Thyroid gland (tissue), 4 donors: ENCODE measurements around the gene KIAA1671. TPM values are rescaled to one million over a fixed set of nuclear protein-coding genes. Genes with fewer than 3 reads are reported as not detected.

Source experiments
- DNase-seq, 2 donors: peaks; one replicate each; pipeline ENCODE4 v3.0.0-alpha.2; 2019
- H3K27ac ChIP-seq, 3 donors: fragments of 200-600 bp; sonication (generic); 1 replicate in 2 of 3; 2 replicates in 1 of 3; pipeline ENCODE4 v1.5.1; 2016 to 2019; ENCODE audit warnings: mild to moderate bottlenecking in 1 of 3, moderate library complexity in 1 of 3
- H3K27me3 ChIP-seq: fragments of 200-600 bp; sonication (generic); one replicate; pipeline ENCODE4 v1.5.1; 2019
- H3K36me3 ChIP-seq, 2 donors: fragments of 200-600 bp; sonication (generic); one replicate each; pipeline ENCODE4 v1.5.1; 2016 to 2019
- H3K4me1 ChIP-seq, 2 donors: fragments of 200-600 bp; sonication (generic); one replicate each; pipeline ENCODE4 v1.5.1; 2017 to 2019
- H3K4me3 ChIP-seq, 3 donors: fragments of 200-600 bp; sonication (generic); replicated peaks in 1 of 3; 1 replicate in 2 of 3; 2 replicates in 1 of 3; pipeline ENCODE4 v1.5.1; 2016; ENCODE audit warnings: mild to moderate bottlenecking in 1 of 3
- H3K9me3 ChIP-seq: fragments of 200-600 bp; sonication (generic); one replicate; pipeline ENCODE4 v1.5.1; 2017
- POLR2A ChIP-seq, 2 donors: fragments of 450-650 bp; IDR thresholded peaks; one replicate each; pipeline ENCODE4 v1.6.1; 2017; ENCODE audit warnings: antibody characterized with exemption in 2 of 2, mild to moderate bottlenecking in 2 of 2, moderate library complexity in 1 of 2
- WGBS, 2 donors: methylation state at CpG; one replicate each; pipeline ENCODE4 v1.1.5; 2017; 5-methylcytosine and 5-hydroxymethylcytosine counted together
- intact Hi-C: fragments of 100-400 bp; cut with DNase I; formaldehyde crosslinking; loops from one replicate; pipeline ENCODE4 v1.15.1; 2023
- total RNA-seq, 4 donors: library from RNA; depleted of rRNA; stranded (reverse); fragments of >200 nt; gene quantifications; one replicate each; pipeline ENCODE4 v1.2.3, GENCODE V29; 2016
- TF ChIP-seq, protein P1 (sequence below), 6 experiments: fragments of 200-600 bp in 3 of 6; fragments of 450-650 bp in 3 of 6; sonication (generic) in 3 of 6; IDR thresholded peaks; one replicate each; pipeline ENCODE4 v1.5.1; 2016 to 2019; ENCODE audit warnings: antibody characterized with exemption in 6 of 6, mild to moderate bottlenecking in 2 of 6, inconsistent platforms in 1 of 6, moderate library complexity in 1 of 6

Gene KIAA1671
- total RNA-seq, 4 donors from 2014 or later: 63.2 to 111 (median 79.7) TPM

DNA sequence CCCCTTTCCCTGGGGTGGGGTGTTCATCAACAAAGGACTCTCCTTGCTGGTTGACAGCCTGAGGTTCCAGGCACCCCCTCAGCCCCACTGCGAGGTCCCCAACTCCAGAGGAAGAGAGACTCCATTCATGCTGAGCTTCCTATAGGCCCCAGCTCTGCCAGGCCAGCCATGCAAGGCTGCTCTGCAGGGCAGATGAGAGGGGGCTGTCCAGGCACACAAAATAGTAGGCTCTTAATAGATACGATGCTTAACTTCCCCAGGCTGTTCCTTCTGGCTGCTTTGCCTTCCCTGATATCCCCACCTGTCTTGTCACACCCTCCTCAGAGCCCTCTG lies 202.1 kb downstream of the KIAA1671 start:
- 8 to 10% methylated on average over 2 of the region's 2 CpGs for WGBS, 2 donors
- Histone ChIP-seq H3K27ac (peak overlapping the region; percentile 40 to 70 (median 64)), H3K4me1 (peaks cover 18 to 26% of the 10 kb centered on the region in 2 donors), H3K36me3 (no peaks in the 10 kb centered on the region), H3K4me3 (no peak overlapping the region), H3K9me3 (no peaks in the 10 kb centered on the region), H3K27me3 (no peaks in the 10 kb centered on the region)
- TF ChIP-seq POLR2A (IDR thresholded peaks at IDR 0.05): no peak
- intact Hi-C loops: no loop called here
- no peak for DNase-seq

DNA sequence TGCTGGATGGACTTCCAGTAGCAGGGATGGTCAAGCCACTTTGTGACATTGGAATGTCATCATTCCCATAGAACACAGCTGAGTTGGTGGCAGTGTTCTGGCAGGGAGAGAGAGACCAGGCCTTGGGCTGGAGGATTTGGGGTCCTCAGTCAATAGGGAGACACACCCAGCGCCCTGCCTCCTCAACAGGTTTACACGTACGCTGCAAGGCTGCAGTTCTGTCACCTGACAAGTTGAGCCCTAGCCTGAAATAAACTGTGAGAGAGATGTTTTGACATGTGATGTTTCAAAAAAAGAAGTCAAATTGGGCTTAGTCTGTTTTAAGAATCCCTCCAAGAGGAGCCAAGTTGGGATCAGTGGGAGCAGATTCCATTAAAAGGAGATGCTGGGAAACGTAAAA lies 204.2 kb downstream of the KIAA1671 start:
- no peak for DNase-seq
- H3K4me1 ChIP-seq: peaks cover 25 to 34% of the 10 kb centered on the region in 2 donors
- WGBS, 2 donors: 90 to 91% methylated on average over 4 of the region's 4 CpGs
- no peak for TF ChIP-seq POLR2A (IDR thresholded peaks at IDR 0.05)
- TF ChIP-seq, protein P1, sequence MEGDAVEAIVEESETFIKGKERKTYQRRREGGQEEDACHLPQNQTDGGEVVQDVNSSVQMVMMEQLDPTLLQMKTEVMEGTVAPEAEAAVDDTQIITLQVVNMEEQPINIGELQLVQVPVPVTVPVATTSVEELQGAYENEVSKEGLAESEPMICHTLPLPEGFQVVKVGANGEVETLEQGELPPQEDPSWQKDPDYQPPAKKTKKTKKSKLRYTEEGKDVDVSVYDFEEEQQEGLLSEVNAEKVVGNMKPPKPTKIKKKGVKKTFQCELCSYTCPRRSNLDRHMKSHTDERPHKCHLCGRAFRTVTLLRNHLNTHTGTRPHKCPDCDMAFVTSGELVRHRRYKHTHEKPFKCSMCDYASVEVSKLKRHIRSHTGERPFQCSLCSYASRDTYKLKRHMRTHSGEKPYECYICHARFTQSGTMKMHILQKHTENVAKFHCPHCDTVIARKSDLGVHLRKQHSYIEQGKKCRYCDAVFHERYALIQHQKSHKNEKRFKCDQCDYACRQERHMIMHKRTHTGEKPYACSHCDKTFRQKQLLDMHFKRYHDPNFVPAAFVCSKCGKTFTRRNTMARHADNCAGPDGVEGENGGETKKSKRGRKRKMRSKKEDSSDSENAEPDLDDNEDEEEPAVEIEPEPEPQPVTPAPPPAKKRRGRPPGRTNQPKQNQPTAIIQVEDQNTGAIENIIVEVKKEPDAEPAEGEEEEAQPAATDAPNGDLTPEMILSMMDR (IDR thresholded peaks at IDR 0.05): no peak
- H3K4me3 ChIP-seq: no peak overlapping the region
- H3K27me3 ChIP-seq: no peaks in the 10 kb centered on the region
- H3K9me3 ChIP-seq: no peaks in the 10 kb centered on the region
- intact Hi-C loops: no loop called here
- H3K27ac ChIP-seq: no peak overlapping the region
- no peaks in the 10 kb centered on the region for H3K36me3 ChIP-seq

DNA sequence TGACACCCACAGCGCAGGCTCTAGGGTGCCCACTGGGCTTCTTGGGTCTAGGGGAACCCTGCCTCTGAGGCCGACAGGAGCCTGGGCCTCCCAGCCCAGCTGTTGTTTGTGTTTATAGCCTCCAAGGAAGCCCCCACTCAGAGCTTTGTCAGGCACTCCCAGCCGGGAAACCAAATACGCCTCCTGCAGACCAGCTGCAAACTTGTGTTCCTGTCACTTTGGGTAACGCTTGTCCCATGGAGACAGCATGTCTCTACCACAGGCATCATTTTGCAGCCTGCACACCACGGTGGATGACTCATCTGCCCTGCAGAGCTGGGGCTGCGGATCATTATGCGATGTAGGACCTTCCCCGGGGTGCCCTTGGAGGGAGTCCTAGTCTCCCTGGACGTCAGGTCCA lies 206.5 kb downstream of the KIAA1671 start:
- 69 to 80% methylated on average over 6 to 10 of the region's 10 CpGs for WGBS, 2 donors
- no peaks in the 10 kb centered on the region for H3K9me3 ChIP-seq
- no peaks in the 10 kb centered on the region for H3K36me3 ChIP-seq
- no peak overlapping the region for H3K27ac ChIP-seq
- TF ChIP-seq, protein P1 (IDR thresholded peaks at IDR 0.05): no peak
- TF ChIP-seq POLR2A (IDR thresholded peaks at IDR 0.05): no peak
- no peak for DNase-seq
- intact Hi-C loops: no loop called here
- H3K4me1 ChIP-seq: peaks cover 20 to 25% of the 10 kb centered on the region in 2 donors
- H3K27me3 ChIP-seq: no peaks in the 10 kb centered on the region
- H3K4me3 ChIP-seq: no peak overlapping the region

DNA sequence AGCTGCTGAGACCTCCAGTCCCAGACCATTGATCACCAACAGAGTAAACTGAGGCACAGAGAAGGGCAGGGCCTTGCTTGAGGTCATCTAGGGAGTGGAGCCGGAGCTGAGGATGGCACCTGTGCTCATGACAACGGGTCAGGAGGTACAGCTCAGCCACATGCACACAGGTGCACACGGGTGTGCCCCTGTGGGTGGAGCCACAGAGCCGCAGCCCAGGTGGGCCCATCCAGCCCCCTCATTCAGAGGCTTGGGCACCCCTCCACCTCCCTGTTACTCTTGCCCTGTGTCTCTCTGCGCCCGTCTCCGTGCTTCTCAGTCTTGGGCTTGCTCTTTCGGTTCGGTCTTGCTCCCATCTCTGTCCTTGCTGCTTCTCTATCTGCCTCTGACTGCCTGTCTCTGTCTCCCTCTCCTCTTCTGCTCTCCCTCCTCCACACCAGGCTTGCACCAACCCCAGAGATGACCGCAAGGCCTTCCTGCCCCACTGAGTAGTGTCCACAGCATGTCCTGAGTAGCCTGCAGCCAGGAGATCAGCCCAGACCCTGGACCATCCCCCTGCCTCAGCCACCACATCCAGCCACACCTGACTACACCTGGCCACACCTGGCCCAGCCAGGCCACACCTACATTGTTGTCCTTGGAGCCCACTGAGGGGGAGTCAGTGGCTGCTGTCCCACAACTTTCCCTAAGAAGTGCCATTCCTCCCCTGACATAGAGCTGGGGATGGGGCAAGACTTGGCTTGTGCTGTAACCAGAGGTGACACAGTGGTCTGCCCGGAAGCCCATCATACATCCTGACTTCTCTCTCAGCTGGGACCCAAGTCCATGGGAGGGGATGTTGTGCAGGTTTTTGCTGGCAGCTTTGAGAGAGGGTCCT lies 207.8 kb downstream of the KIAA1671 start:
- no peak overlapping the region for H3K4me3 ChIP-seq
- 91 to 97% methylated on average over 10 to 11 of the region's 11 CpGs for WGBS, 2 donors
- TF ChIP-seq, protein P1 (IDR thresholded peaks at IDR 0.05): no peak
- no peak for TF ChIP-seq POLR2A (IDR thresholded peaks at IDR 0.05)
- no peaks in the 10 kb centered on the region for H3K36me3 ChIP-seq
- peak overlapping the region in 1 of 3 donors; percentile 2 for H3K27ac ChIP-seq
- intact Hi-C loops: loop anchor here (10.0 kb wide), 1 partner anchor 216 kb away; the partner anchor contains the start of gene LHFPL7
- H3K9me3 ChIP-seq: no peaks in the 10 kb centered on the region
- DNase-seq: peak in 1 of 2 donors; percentile 34
- H3K4me1 ChIP-seq: peaks cover 20 to 27% of the 10 kb centered on the region in 2 donors
- H3K27me3 ChIP-seq: no peaks in the 10 kb centered on the region

DNA sequence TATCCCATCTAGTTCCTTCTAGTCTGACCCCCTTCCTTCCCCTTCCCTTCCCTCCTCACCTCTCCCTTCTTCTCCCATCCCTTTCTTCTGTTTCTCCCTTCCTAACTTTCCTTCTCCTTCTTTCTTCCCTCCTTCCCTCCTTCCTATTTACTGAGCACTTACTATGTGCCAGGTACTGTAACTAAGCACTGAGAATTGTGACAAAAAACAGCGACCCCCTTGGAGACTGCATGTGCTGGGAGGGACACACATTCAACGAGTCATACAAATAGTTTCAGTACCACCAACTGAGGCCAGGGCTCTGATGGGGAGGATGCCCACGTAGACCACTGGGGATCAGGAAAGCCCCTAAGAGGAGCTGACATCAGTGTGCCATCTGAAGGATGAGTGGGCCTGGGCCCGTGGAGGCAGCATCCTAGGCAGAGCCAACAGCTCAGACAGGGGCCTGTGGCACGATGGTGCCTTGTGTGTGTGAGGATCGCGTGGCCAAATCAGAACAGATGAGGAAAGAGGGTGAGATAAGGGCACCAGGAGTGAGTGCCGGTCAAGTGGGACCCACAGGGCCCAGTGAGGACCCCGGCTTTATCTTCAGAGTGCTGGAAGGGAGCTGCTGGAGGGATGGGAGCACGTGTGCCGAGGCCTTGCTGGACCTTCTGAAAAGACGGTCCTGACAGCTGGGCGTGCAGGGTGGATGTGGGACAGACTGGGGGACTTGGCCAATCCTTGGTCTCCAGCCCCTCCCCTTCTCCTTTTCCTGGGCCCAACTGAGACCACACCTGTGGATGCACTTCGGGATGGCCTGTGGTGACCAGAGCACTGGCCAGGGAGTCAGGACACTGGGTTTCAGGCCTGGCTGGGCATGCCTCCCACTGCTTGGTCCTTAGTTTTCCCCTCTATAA lies 208.8 kb downstream of the KIAA1671 start:
- TF ChIP-seq POLR2A (IDR thresholded peaks at IDR 0.05): no peak
- TF ChIP-seq, protein P1 (IDR thresholded peaks at IDR 0.05): no peak
- Histone ChIP-seq H3K27ac (no peak overlapping the region), H3K9me3 (no peaks in the 10 kb centered on the region), H3K27me3 (no peaks in the 10 kb centered on the region), H3K4me3 (no peak overlapping the region), H3K36me3 (no peaks in the 10 kb centered on the region), H3K4me1 (peaks cover 21 to 32% of the 10 kb centered on the region in 2 donors)
- no peak for DNase-seq
- 83 to 87% methylated on average over 14 of the region's 14 CpGs for WGBS, 2 donors
- intact Hi-C loops: loop anchor here (10.0 kb wide), 1 partner anchor 216 kb away; the partner anchor contains the start of gene LHFPL7
